Stimulated activated CD4-positive, alpha-beta T cell treated with anti-CD3 and anti-CD28 coated beads, Interleukin-2, amount 100 ng/mL, for 24 hours (primary cell): ENCODE data around the gene PLS1.
"Not testable (repeated sequence)": the region's sequence is repeated elsewhere in the genome, so short reads cannot be mapped to it uniquely, and the experiment has no call there.

Source experiments
- DNase-seq, 2 donors: peaks; one replicate each; pipeline ENCODE4 v3.0.0-alpha.2; 2020

Gene PLS1

DNA sequence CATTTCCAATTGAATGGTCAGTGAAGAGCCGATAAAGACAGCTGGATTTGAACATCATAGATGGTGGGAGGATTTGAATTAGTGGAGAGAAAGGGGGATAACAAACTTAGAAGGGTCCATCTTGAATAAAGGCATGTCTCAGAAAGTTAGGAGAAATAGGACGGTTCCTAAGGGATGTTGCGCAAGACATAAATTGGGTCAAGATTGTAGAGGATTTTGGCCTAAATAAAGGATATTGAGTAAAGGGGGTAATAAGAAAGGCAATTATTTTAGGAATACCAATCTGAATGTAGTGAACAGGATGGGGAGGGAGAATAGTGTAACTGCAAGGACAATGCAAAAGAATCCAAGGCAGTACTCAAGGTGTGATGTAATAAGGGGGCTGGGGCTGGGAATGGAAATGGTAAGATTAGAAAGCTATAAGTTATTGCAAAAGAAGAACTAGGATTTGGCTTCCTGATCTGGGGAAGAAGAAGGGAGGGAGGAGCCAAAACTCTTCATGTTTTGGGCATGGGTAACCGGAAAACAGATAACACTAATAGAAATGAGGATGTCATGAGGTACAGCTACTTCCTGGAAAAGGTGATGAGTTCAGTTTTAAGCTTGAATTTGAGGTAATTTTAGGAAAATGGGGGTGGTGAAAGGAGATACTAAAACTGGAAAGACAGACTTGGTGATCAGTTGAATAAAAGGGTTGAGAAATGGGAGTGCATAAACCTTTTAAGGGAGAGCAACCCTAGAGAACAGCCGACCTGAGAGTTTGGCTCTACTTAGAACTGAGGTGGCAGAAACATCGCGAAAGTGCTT, 110.3 kb downstream of the PLS1 start:
- DNase-seq = no peak

GRCh38 chr3:142709207-142709606, 113.0 kb downstream of the PLS1 start:
- no peak for DNase-seq

DNA sequence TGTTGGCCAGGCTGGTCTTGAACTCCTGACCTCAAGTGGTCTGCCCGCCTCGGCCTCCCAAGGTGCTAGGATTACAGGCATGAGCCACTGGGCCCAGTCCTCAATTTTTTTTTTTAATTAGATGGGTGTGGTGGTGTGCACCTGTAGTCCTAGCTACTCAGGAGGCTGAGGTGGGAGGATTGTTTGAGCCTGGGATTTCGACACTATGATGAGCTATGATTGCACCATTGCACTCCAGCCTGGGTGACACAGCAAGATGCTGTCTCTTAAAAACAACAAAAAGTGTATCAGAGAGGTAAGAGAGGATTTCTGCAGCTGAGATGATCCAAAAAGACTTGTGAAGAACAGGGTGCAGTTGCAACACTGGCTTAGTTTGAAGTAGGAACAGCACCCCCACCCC, 118.7 kb downstream of the PLS1 start:
- DNase-seq = not testable (repeated sequence)

GRCh38 chr3:142716102-142716501, 119.9 kb downstream of the PLS1 start:
- DNase-seq = no peak

GRCh38 chr3:142723665-142723967, 127.4 kb downstream of the PLS1 start:
- no peak for DNase-seq

- DNase-seq = peak; percentile 69 to 74
Measured at GRCh38 chr3:142723968-142724681, 127.9 kb downstream of the PLS1 start, which contains the start of gene TRPC1. Gene TRPC1 (plus strand): TSS chr3:142724034. CDS start chr3:142724560, 526 bp downstream.

DNA sequence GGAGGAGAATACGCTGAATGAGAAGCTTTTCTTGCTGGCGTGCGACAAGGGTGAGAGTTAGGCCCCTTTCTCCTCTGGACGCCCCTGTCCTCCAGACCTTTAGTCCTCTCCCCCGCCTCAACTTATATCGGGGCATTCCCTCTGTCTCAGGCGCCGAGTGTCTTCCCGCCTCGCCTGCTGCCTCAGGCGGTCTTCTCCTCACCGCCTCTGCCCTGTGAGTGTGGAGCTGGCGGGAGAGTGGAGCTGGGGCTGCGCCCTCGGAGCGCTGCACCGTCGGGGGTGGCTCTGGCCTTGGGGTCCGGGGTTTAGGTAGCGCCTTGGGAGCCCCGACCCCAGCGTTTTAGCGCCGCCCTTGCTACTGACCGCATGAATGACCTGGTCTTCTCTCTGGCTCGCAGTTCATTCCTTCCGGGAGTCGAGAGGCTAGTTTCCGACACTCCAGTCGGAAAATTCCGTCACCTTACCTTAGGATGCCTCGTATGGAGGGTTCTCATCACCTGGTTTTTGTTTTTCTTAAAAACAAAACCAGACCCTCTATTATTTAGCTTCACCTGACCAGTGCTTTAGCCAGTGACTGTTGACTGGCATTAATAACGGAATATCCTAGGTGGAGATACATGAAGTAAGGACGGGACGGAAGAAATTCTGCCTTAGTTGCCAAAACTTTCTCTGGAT, 128.6 kb downstream of the PLS1 start:
- DNase-seq = peak in 1 of 2 donors; percentile 31

DNA sequence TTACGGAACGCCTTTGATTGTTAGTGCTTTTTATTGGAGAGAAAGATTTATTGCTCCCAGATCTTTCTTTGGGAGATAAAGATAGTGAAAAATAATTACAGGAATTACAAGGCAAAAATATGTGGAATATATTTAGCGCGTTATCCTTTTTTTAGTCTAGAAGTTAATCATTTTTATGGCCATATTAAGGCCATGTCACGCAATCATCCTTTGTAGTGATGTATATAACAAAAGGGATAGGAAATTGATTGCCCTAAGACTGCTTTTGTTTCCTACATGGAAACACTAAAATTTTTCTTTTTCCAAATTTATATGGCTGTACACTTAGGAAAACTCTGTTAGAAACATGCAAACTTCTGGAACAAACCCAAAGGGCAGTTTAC, 129.2 kb downstream of the PLS1 start:
- DNase-seq = no peak

DNA sequence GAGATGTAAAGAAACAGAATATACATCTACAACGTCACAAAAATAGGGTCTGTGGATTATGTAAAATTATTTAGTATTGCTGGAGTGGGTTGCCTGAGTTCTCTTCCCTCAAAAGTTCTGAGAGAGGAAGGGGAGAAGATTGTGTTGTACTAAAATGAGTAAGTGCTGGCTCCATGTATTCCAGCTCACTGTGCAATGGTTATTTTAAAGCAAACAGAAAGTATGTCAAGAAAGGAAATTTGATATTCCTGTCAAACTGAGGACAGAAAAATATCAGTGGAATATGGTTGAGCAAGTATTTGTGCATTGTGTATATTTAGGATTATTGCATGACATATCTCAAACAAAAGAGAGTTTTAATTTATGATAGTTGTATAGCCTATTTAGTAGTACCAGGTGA, 129.8 kb downstream of the PLS1 start:
- DNase-seq = no peak

GRCh38 chr3:142732066-142732465, 135.9 kb downstream of the PLS1 start:
- no peak for DNase-seq

GRCh38 chr3:142734834-142735233, 138.6 kb downstream of the PLS1 start:
- no peak for DNase-seq

- no peak for DNase-seq
Measured at GRCh38 chr3:142735462-142735861, 139.3 kb downstream of the PLS1 start.

DNA sequence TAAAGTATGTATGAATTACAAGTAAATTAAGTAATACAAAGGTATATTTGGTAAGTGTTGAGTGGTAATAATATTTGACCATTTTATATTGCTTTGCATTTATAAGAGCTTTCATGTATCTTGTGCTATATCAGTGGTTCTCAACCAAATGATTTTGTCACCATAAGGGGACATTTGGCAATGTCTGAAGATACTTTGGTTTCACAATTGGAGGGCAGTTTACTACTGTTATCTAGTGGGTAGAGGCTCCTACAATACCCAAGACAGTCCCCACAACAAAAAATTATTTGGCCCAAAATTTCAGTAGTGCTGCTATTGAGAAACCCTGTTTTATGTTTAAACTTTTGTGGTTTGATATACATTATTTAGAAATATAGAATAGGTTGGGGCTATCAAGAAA, 142.2 kb downstream of the PLS1 start:
- DNase-seq = no peak

- no peak for DNase-seq
Measured at GRCh38 chr3:142746646-142747045, 150.5 kb downstream of the PLS1 start.

- DNase-seq = not testable (repeated sequence)
Measured at GRCh38 chr3:142750531-142750930, 154.3 kb downstream of the PLS1 start.

- DNase-seq = not testable (repeated sequence)
Measured at GRCh38 chr3:142752605-142753004, 156.4 kb downstream of the PLS1 start.

GRCh38 chr3:142754494-142754893, 158.3 kb downstream of the PLS1 start:
- no peak for DNase-seq
